IMR-90 (cell line): ENCODE results near the gene CYSLTR2. TPM values are rescaled to one million over a fixed set of nuclear protein-coding genes. Genes with fewer than 3 reads are reported as not detected.

Experiments used
- ATAC-seq: fragments of 200-7000 bp; cut with Tn5 transposase; 2 replicates; pipeline ENCODE4 v1.9.1; 2020; ENCODE audit warnings: low read depth, mild to moderate bottlenecking, moderate library complexity
- BruUV-seq: library from RNA; stranded (reverse); fragments of 400-500 nt; replicated peaks from 2 replicates; lab custom pipeline; 2021; lab: Mats Ljungman, UMichigan
- CTCF ChIA-PET: fragments of 300-600 bp; formaldehyde crosslinking; extraction: SDS; loops from one replicate; lab custom pipeline; 2021; ENCODE audit warnings: antibody characterized with exemption; lab: Yijun Ruan, JAX
- POLR2A ChIA-PET: fragments of 300-600 bp; sonication (Branson Sonifier 250); formaldehyde crosslinking; loops from one replicate; lab custom pipeline; 2022; ENCODE audit warnings: antibody characterized with exemption; ENCODE audit not compliant: unreplicated experiment; lab: Charles Lee
- DNase-seq: peaks from one replicate; pipeline ENCODE4 v3.0.0; 2013
- H2AFZ ChIP-seq: replicated peaks from 2 replicates; pipeline ENCODE3; 2013; ENCODE audit warnings: low read length, mild to moderate bottlenecking; ENCODE audit not compliant: poor library complexity
- H2AK5ac ChIP-seq: 2 replicates; pipeline ENCODE4 v1.6.1; 2013; ENCODE audit warnings: low read depth, low read length, inconsistent platforms
- H2AK9ac ChIP-seq: replicated peaks from 2 replicates; pipeline ENCODE3; 2013; ENCODE audit warnings: mild to moderate bottlenecking, low read depth, low read length, moderate library complexity; ENCODE audit not compliant: poor library complexity
- H2BK120ac ChIP-seq: 2 replicates; pipeline ENCODE4 v1.6.1; 2013; ENCODE audit warnings: low read depth, low read length, inconsistent platforms
- H2BK15ac ChIP-seq: 3 replicates; pipeline ENCODE4 v1.6.1; 2013; ENCODE audit warnings: low read depth, low read length, inconsistent platforms
- H2BK20ac ChIP-seq: 2 replicates; pipeline ENCODE4 v1.6.1; 2013; ENCODE audit warnings: low read depth, mild to moderate bottlenecking, inconsistent platforms, low read length, moderate library complexity
- H2BK5ac ChIP-seq: 2 replicates; pipeline ENCODE4 v1.6.1; 2013; ENCODE audit warnings: mild to moderate bottlenecking, low read depth, low read length, inconsistent platforms; ENCODE audit not compliant: poor library complexity, severe bottlenecking
- H3K14ac ChIP-seq: replicated peaks from 2 replicates; pipeline ENCODE4 v1.6.1; 2013; ENCODE audit warnings: low read depth, low read length, inconsistent platforms
- H3K18ac ChIP-seq: 2 replicates; pipeline ENCODE4 v1.6.1; 2013; ENCODE audit warnings: low read depth, low read length, control low read depth
- H3K23ac ChIP-seq: 2 replicates; pipeline ENCODE4 v1.6.1; 2013; ENCODE audit warnings: low read depth, low read length, inconsistent platforms
- H3K27ac ChIP-seq: 2 replicates; pipeline ENCODE4 v1.5.1; 2013; ENCODE audit warnings: mild to moderate bottlenecking, control low read depth, low read length; ENCODE audit not compliant: insufficient read depth
- H3K27me3 ChIP-seq: 2 replicates; pipeline ENCODE4 v1.6.1; 2013; ENCODE audit warnings: low read length; ENCODE audit not compliant: control insufficient read depth, insufficient read depth
- H3K36me3 ChIP-seq: 2 replicates; pipeline ENCODE4 v1.6.1; 2013; ENCODE audit warnings: low read length, mixed read lengths; ENCODE audit not compliant: control insufficient read depth, insufficient read depth
- H3K4ac ChIP-seq: 2 replicates; pipeline ENCODE4 v1.6.1; 2013; ENCODE audit warnings: low read depth, low read length, inconsistent platforms
- H3K4me1 ChIP-seq: 2 replicates; pipeline ENCODE4 v1.6.1; 2013; ENCODE audit warnings: low read length, mixed read lengths; ENCODE audit not compliant: control insufficient read depth, insufficient read depth
- H3K4me2 ChIP-seq: 2 replicates; pipeline ENCODE4 v1.6.1; 2013; ENCODE audit warnings: low read depth, mild to moderate bottlenecking, control low read depth, low read length, moderate library complexity
- H3K4me3 ChIP-seq: 2 replicates; pipeline ENCODE4 v1.5.1; 2013; ENCODE audit warnings: low read depth, mild to moderate bottlenecking, control low read depth, low read length, moderate library complexity; ENCODE audit not compliant: insufficient read depth
- H3K56ac ChIP-seq: 2 replicates; pipeline ENCODE4 v1.6.1; 2013; ENCODE audit warnings: low read length, inconsistent platforms; ENCODE audit not compliant: insufficient read depth; ENCODE audit errors: extremely low read depth
- H3K79me1 ChIP-seq, 2 experiments: 2 replicates each; pipeline ENCODE4 v1.6.1; 2013; ENCODE audit warnings: low read length in 2 of 2, inconsistent platforms in 1 of 2, low read depth in 1 of 2
- H3K9ac ChIP-seq: 2 replicates; pipeline ENCODE4 v1.6.1; 2013; ENCODE audit warnings: low read depth, low read length, control low read depth
- H3K9me1 ChIP-seq: 2 replicates; pipeline ENCODE4 v1.6.1; 2013; ENCODE audit warnings: low read length, inconsistent platforms; ENCODE audit not compliant: insufficient read depth
- H3K9me3 ChIP-seq: 2 replicates; pipeline ENCODE4 v1.6.1; 2013; ENCODE audit warnings: low read length; ENCODE audit not compliant: control insufficient read depth, insufficient read depth
- H4K20me1 ChIP-seq: 2 replicates; pipeline ENCODE4 v1.6.1; 2013; ENCODE audit warnings: low read length, inconsistent platforms; ENCODE audit not compliant: insufficient read depth
- H4K5ac ChIP-seq: 2 replicates; pipeline ENCODE4 v1.6.1; 2013; ENCODE audit warnings: mild to moderate bottlenecking, low read depth, low read length, control low read depth
- H4K8ac ChIP-seq, 2 experiments: 2 replicates each; pipeline ENCODE4 v1.6.1; 2013; ENCODE audit warnings: low read depth in 2 of 2, low read length in 2 of 2, control low read depth in 1 of 2, inconsistent platforms in 1 of 2
- H4K91ac ChIP-seq: 2 replicates; pipeline ENCODE4 v1.6.1; 2013; ENCODE audit warnings: low read depth, low read length, inconsistent platforms; ENCODE audit not compliant: insufficient read depth
- BHLHE40 ChIP-seq: fragments of 150-350 bp; IDR thresholded peaks from 2 replicates; pipeline ENCODE4 v1.6.1; 2016; ENCODE audit warnings: mild to moderate bottlenecking, low read depth, low read length
- CHD1 ChIP-seq: IDR thresholded peaks from 2 replicates; pipeline ENCODE4 v1.6.1; 2012; ENCODE audit warnings: low read depth, low read length, improper control_type of control experiment
- CTCF ChIP-seq: conservative IDR thresholded peaks from 2 replicates; pipeline ENCODE4 v1.5.1; 2012; ENCODE audit warnings: mild to moderate bottlenecking, low read depth, low read length, improper control_type of control experiment
- ELK1 ChIP-seq: fragments of 150-350 bp; IDR thresholded peaks from 2 replicates; pipeline ENCODE4 v1.6.1; 2016; ENCODE audit warnings: low read depth, mild to moderate bottlenecking, low read length, moderate library complexity, borderline replicate concordance
- MAFK ChIP-seq: IDR thresholded peaks from 2 replicates; pipeline ENCODE4 v1.6.1; 2012; ENCODE audit warnings: low read depth, low read length, improper control_type of control experiment
- MAZ ChIP-seq: IDR thresholded peaks from 2 replicates; pipeline ENCODE4 v1.6.1; 2012; ENCODE audit warnings: low read depth, mild to moderate bottlenecking, low read length, improper control_type of control experiment, moderate library complexity, borderline replicate concordance
- MXI1 ChIP-seq: IDR thresholded peaks from 2 replicates; pipeline ENCODE4 v1.6.1; 2012; ENCODE audit warnings: low read depth, mild to moderate bottlenecking, low read length, moderate library complexity, borderline replicate concordance
- POLR2A ChIP-seq: IDR thresholded peaks from 2 replicates; pipeline ENCODE4 v1.6.1; 2012; ENCODE audit warnings: mild to moderate bottlenecking, low read depth, low read length
- RAD21 ChIP-seq: IDR thresholded peaks from 2 replicates; pipeline ENCODE4 v1.6.1; 2012; ENCODE audit warnings: low read length, improper control_type of control experiment
- RCOR1 ChIP-seq: IDR thresholded peaks from 2 replicates; pipeline ENCODE4 v1.6.1; 2012; ENCODE audit warnings: mild to moderate bottlenecking, low read length, improper control_type of control experiment; ENCODE audit not compliant: insufficient replicate concordance
- SMC3 ChIP-seq: fragments of 150-350 bp; IDR thresholded peaks from 2 replicates; pipeline ENCODE4 v1.6.1; 2016; ENCODE audit warnings: low read depth, mild to moderate bottlenecking, antibody characterized with exemption, low read length, moderate library complexity
- WGBS, 2 experiments: methylation state at CpG; one replicate each; pipeline versions ENCODE4 v1.1.5 to v1.1.7; 2013; ENCODE audit warnings: missing lambda C conversion rate in 2 of 2; ENCODE audit not compliant: insufficient read length in 1 of 2; ENCODE audit errors: extremely low coverage in 2 of 2; 5-methylcytosine and 5-hydroxymethylcytosine counted together
- dilution Hi-C: fragments of 300-500 bp; cut with HindIII; formaldehyde crosslinking; loops from one replicate; pipeline ENCODE4 v1.14.3; 2018; ENCODE audit warnings: low sequenced_read_pairs; ENCODE audit not compliant: unreplicated experiment
- in situ Hi-C: fragments of 300-500 bp; cut with MboI; formaldehyde crosslinking; loops from 3 replicates; pipeline ENCODE4 v1.14.3; 2019; ENCODE audit warnings: low sequenced_read_pairs, inconsistent platforms, mixed read lengths
- intact Hi-C: fragments of 100-400 bp; cut with micrococcal nuclease; formaldehyde crosslinking; loops from 2 replicates; pipeline ENCODE4 v1.10.0; 2022
- polyA plus RNA-seq, 3 experiments: library from polyadenylated mRNA; depleted of rRNA; stranded (reverse); fragments of >200 nt; gene quantifications; 2 replicates each; pipeline ENCODE4 v1.2.3, GENCODE V29; 2012; ENCODE audit warnings: low replicate concordance in 1 of 3
- total RNA-seq: library from RNA; depleted of rRNA; stranded (reverse); fragments of >200 nt; gene quantifications from 2 replicates; pipeline ENCODE4 v1.2.3, GENCODE V29; 2012

Gene CYSLTR2
- total and polyA plus RNA-seq, 2 of the 4 experiments (the other 2 are of a cell fraction): not detected

GRCh38 chr13:48710160-48710559, 56.4 kb downstream of the CYSLTR2 start:
- H3K4ac ChIP-seq: no peak overlapping the region
- no peak overlapping the region for H3K14ac ChIP-seq
- H3K23ac ChIP-seq: no peak overlapping the region
- no peak overlapping the region for H4K91ac ChIP-seq
- POLR2A ChIA-PET: no interaction called here
- CTCF ChIA-PET: no interaction called here
- no peak overlapping the region for H2BK5ac ChIP-seq
- H3K4me3 ChIP-seq: no peak overlapping the region
- no peak overlapping the region for H3K9ac ChIP-seq
- no peaks in the 10 kb centered on the region for H4K20me1 ChIP-seq
- no peak overlapping the region for H2AFZ ChIP-seq
- ATAC-seq: no peak
- H4K8ac ChIP-seq: no peak overlapping the region
- H3K4me1 ChIP-seq: no peaks in the 10 kb centered on the region
- in situ Hi-C loops (no loop called here), dilution Hi-C loops (no loop called here), intact Hi-C loops (no loop called here)
- no peak overlapping the region for H4K5ac ChIP-seq
- H3K9me1 ChIP-seq: no peaks in the 10 kb centered on the region
- no CpG with 5 or more reads among the region's 1 CpG for WGBS, 2 experiments
- TF ChIP-seq RCOR1 (no peak), SMC3 (no peak), MAZ (no peak), CHD1 (no peak), BHLHE40 (no peak), POLR2A (no peak), ELK1 (no peak), RAD21 (no peak), CTCF (no peak), MXI1 (no peak), MAFK (no peak)
- no peak overlapping the region for H2BK15ac ChIP-seq
- no peak overlapping the region for H3K18ac ChIP-seq
- H3K56ac ChIP-seq: no peak overlapping the region
- no peaks in the 10 kb centered on the region for H3K79me1 ChIP-seq
- H3K27me3 ChIP-seq: peaks cover 7% of the 10 kb centered on the region
- H3K36me3 ChIP-seq: no peaks in the 10 kb centered on the region
- no peak overlapping the region for H2BK120ac ChIP-seq
- H3K4me2 ChIP-seq: no peak overlapping the region
- H2AK9ac ChIP-seq: no peak overlapping the region
- no peak for DNase-seq
- H3K27ac ChIP-seq: no peak overlapping the region
- BruUV-seq: no TSS peak
- no peak overlapping the region for H2AK5ac ChIP-seq
- no peak overlapping the region for H2BK20ac ChIP-seq
- no peaks in the 10 kb centered on the region for H3K9me3 ChIP-seq
